GM12878 (cell line): ENCODE measurements around the gene MCM6. TPM values are rescaled to one million over a fixed set of nuclear protein-coding genes. Genes with fewer than 3 reads are reported as not detected.

ENCODE experiments used
- ATAC-seq: fragments of 200-7000 bp; cut with Tn5 transposase; 3 replicates; pipeline ENCODE4 v1.9.1; 2020; ENCODE audit warnings: mild to moderate bottlenecking, moderate library complexity
- BruUV-seq: library from RNA; stranded (reverse); fragments of 400-500 nt; replicated peaks from 2 replicates; lab custom pipeline; 2021; lab: Mats Ljungman, UMichigan
- CTCF ChIA-PET: fragments of 300-600 bp; sonication (Branson Sonifier 250); formaldehyde crosslinking; extraction: SDS; loops from one replicate; lab custom pipeline; 2021; ENCODE audit warnings: inconsistent platforms; lab: Yijun Ruan, JAX
- POLR2A ChIA-PET: fragments of 350-600 bp; formaldehyde crosslinking; extraction: SDS; loops from one replicate; lab custom pipeline; 2021; ENCODE audit warnings: inconsistent platforms; lab: Charles Lee
- RAD21 ChIA-PET: fragments of 300-600 bp; sonication (Branson Sonifier 250); formaldehyde crosslinking; loops from one replicate; lab custom pipeline; 2023; ENCODE audit warnings: antibody characterized with exemption; ENCODE audit not compliant: unreplicated experiment; lab: Charles Lee
- SMC1A ChIA-PET: fragments of 300-600 bp; sonication (Branson Sonifier 250); formaldehyde crosslinking; loops from one replicate; lab custom pipeline; 2023; ENCODE audit not compliant: unreplicated experiment, uncharacterized antibody; lab: Charles Lee
- DNase-seq: peaks from one replicate; pipeline ENCODE4 v3.0.0-alpha.2; 2011; ENCODE audit warnings: low read depth, low spot score
- FAIRE-seq: peaks from 3 replicates; lab custom pipeline; 2011; peaks lifted over from hg19 to GRCh38; lab: Jason Lieb, UNC
- H2AFZ ChIP-seq: 2 replicates; pipeline ENCODE4 v1.6.0; 2011; ENCODE audit warnings: low read depth, low read length, control low read depth; ENCODE audit not compliant: control insufficient read depth
- H3K27ac ChIP-seq: 2 replicates; pipeline ENCODE4 v1.5.1; 2011; ENCODE audit warnings: control low read depth; ENCODE audit not compliant: control insufficient read depth, insufficient read depth
- H3K27me3 ChIP-seq, 2 experiments: replicated peaks in 1 of 2; 2 replicates each; pipeline versions ENCODE4 v1.6.0 to v1.6.1; 2011; ENCODE audit warnings: low read length in 1 of 2; ENCODE audit not compliant: control insufficient read depth in 2 of 2, insufficient read depth in 2 of 2
- H3K36me3 ChIP-seq, 2 experiments: 2 replicates each; pipeline ENCODE4 v1.5.1; 2011; ENCODE audit warnings: low read length in 1 of 2; ENCODE audit not compliant: control insufficient read depth in 2 of 2, insufficient read depth in 2 of 2
- H3K4me1 ChIP-seq: 2 replicates; pipeline ENCODE4 v1.6.1; 2011; ENCODE audit warnings: mild to moderate bottlenecking, low read length, moderate library complexity, mixed read lengths; ENCODE audit not compliant: control insufficient read depth, insufficient read depth
- H3K4me2 ChIP-seq: 2 replicates; pipeline ENCODE4 v1.6.0; 2011; ENCODE audit warnings: control low read depth; ENCODE audit not compliant: control insufficient read depth, insufficient read depth
- H3K4me3 ChIP-seq: fragments of 200-600 bp; sonication (generic); 2 replicates; pipeline ENCODE4 v1.5.1; 2016
- H3K79me2 ChIP-seq: 2 replicates; pipeline ENCODE4 v1.6.0; 2011; ENCODE audit warnings: low read length; ENCODE audit not compliant: control insufficient read depth, insufficient read depth
- H3K9ac ChIP-seq: 2 replicates; pipeline ENCODE4 v1.8.0; 2011; ENCODE audit warnings: low read length, control low read depth, mixed read lengths; ENCODE audit not compliant: control insufficient read depth, insufficient read depth
- H3K9me3 ChIP-seq: replicated peaks from 3 replicates; pipeline ENCODE4 v1.5.1; 2011; ENCODE audit warnings: mild to moderate bottlenecking, low read length; ENCODE audit not compliant: control insufficient read depth, insufficient read depth
- H4K20me1 ChIP-seq: 2 replicates; pipeline ENCODE4 v1.6.0; 2011; ENCODE audit not compliant: control insufficient read depth, insufficient read depth
- CUX1 ChIP-seq: IDR thresholded peaks from 2 replicates; pipeline ENCODE4 v1.6.1; 2012; ENCODE audit warnings: improper control_type of control experiment, low read depth, low read length; ENCODE audit not compliant: insufficient replicate concordance
- ELK1 ChIP-seq: IDR thresholded peaks from 2 replicates; pipeline ENCODE4 v1.6.1; 2012; ENCODE audit warnings: low read depth, low read length, improper control_type of control experiment
- HSF1 ChIP-seq: fragments of 150-350 bp; IDR thresholded peaks from 2 replicates; pipeline ENCODE4 v1.6.1; 2014; ENCODE audit warnings: mild to moderate bottlenecking, low read depth, low read length
- IRF5 ChIP-seq: fragments of 450-650 bp; IDR thresholded peaks from 2 replicates; pipeline ENCODE4 v1.6.1; 2017; ENCODE audit warnings: borderline replicate concordance
- PRDM15 ChIP-seq: fragments of 450-650 bp; formaldehyde crosslinking; IDR thresholded peaks from 2 replicates; pipeline ENCODE4 v1.4.0; 2020; ENCODE audit warnings: mild to moderate bottlenecking, moderate library complexity
- RBBP5 ChIP-seq: fragments of 200-600 bp; sonication (generic); conservative IDR thresholded peaks from 2 replicates; pipeline ENCODE4 v1.6.1; 2016
- SPI1 ChIP-seq: IDR thresholded peaks from 2 replicates; pipeline ENCODE4 v1.6.1; 2011; ENCODE audit warnings: low read depth, mild to moderate bottlenecking, low read length, moderate library complexity, borderline replicate concordance; ENCODE audit not compliant: insufficient read depth
- TBL1XR1 ChIP-seq: IDR thresholded peaks from 2 replicates; pipeline ENCODE4 v1.6.1; 2012; ENCODE audit warnings: low read depth, low read length, improper control_type of control experiment
- WGBS: methylation state at CpG from one replicate; pipeline ENCODE4 v1.1.6; 2016; ENCODE audit warnings: low lambda C conversion rate; ENCODE audit not compliant: insufficient replicate concordance, insufficient coverage; ENCODE audit errors: missing lambda C conversion rate; 5-methylcytosine and 5-hydroxymethylcytosine counted together
- in situ Hi-C: fragments of 300-500 bp; cut with MboI; formaldehyde crosslinking; loops from 9 replicates; pipeline ENCODE4 v1.14.3; 2018; ENCODE audit warnings: mixed read lengths
- intact Hi-C: fragments of 100-400 bp; cut with micrococcal nuclease; formaldehyde crosslinking; loops from one replicate; pipeline ENCODE4 v1.14.2; 2022; ENCODE audit not compliant: unreplicated experiment
- polyA plus RNA-seq, 11 experiments: library from polyadenylated mRNA; depleted of rRNA in 4 of 11; unstranded in 6 of 11; stranded (reverse) in 5 of 11; fragments of >200 nt; fragmentation: Nextera tagmentation in 4 of 11; fragmentation: Illumina TruSeq in 1 of 11; extraction: Ambion mirVana in 4 of 11; extraction: Trizol in 1 of 11; gene quantifications; 1 replicate in 1 of 11; 2 replicates in 10 of 11; pipeline versions ENCODE4 v1.2.1 to v1.2.3, GENCODE V29; 2011 to 2016; ENCODE audit warnings: inconsistent platforms in 2 of 11, missing spikeins in 2 of 11, low read depth in 1 of 11
- total RNA-seq, 4 experiments: library from RNA; depleted of rRNA in 3 of 4; stranded (reverse); fragments of >200 nt in 3 of 4; fragmentation: Illumina TruSeq in 1 of 4; extraction: Trizol in 1 of 4; gene quantifications; 2 replicates each; pipeline versions ENCODE4 v1.2.1 to v1.2.3, GENCODE V29; 2013 to 2021

Gene MCM6
- total and polyA plus RNA-seq, 10 of the 15 experiments (the other 5 are each of a cell fraction or from before 2014, with no cell fraction given) = 37.4 to 118 (median 82.2) TPM

GRCh38 chr2:135803278-135803677 lies 73.0 kb downstream of the MCM6 start (continued):
- no peak for TF ChIP-seq HSF1
- no peak for TF ChIP-seq ELK1
- TF ChIP-seq, all 136 proteins: peak for 0

- CTCF ChIA-PET = interaction anchor here (0.6 to 1.1 kb wide), 4 partner anchors 47 to 798 kb away, joined by 3 to 5 read pairs (median 3); no protein-coding TSS in a partner anchor
- Histone ChIP-seq H3K9me3 (peaks cover 5% of the 10 kb centered on the region; the same call in 2 of the 3 replicates), H3K4me1 (peaks cover 4% of the 10 kb centered on the region; the same call in 1 of the 2 replicates), H3K27ac (no peak overlapping the region), H3K79me2 (no peaks in the 10 kb centered on the region), H3K4me2 (no peak overlapping the region), H3K9ac (no peak overlapping the region), H3K36me3 (no peaks in the 10 kb centered on the region; a peak in 1 of 4 replicates), H4K20me1 (no peaks in the 10 kb centered on the region), H3K4me3 (no peak overlapping the region), H3K27me3 (no peaks in the 10 kb centered on the region), H2AFZ (no peak overlapping the region)
- ATAC-seq = no peak
- RAD21 ChIA-PET = no interaction called here
- BruUV-seq = no TSS peak
- 61% methylated on average over 3 of the region's 3 CpGs for WGBS
- no peak for DNase-seq
- intact Hi-C loops (no loop called here), in situ Hi-C loops (no loop called here)
- FAIRE-seq = no peak
- POLR2A ChIA-PET = no interaction called here
- SMC1A ChIA-PET = interaction anchor here (1.0 to 1.1 kb wide), 2 partner anchors 112 to 250 kb away, joined by 3 to 4 read pairs; no protein-coding TSS in a partner anchor
- TF ChIP-seq SPI1 (no peak), CUX1 (no peak), IRF5 (no peak), PRDM15 (CRISPR knock-in tag) (no peak), TBL1XR1 (no peak), RBBP5 (no peak)
Measured at GRCh38 chr2:135802350-135802749, 73.9 kb downstream of the MCM6 start.
